Liver (tissue), 9 donors: ENCODE data around the gene THAP8. TPM values are rescaled to one million over a fixed set of nuclear protein-coding genes. Genes with fewer than 3 reads are reported as not detected.

Experiments used
- DNase-seq: peaks from one replicate; pipeline ENCODE4 v3.0.0-alpha.2; 2017; ENCODE audit warnings: low spot score
- H3K27ac ChIP-seq, 2 donors: one replicate each; pipeline ENCODE4 v1.7.0; 2013; ENCODE audit warnings: inconsistent platforms in 2 of 2, low read length in 2 of 2, control low read depth in 1 of 2, low read depth in 1 of 2, mild to moderate bottlenecking in 1 of 2
- H3K27me3 ChIP-seq, 4 donors: one replicate each; pipeline versions ENCODE4 v1.6.1 to v1.7.0; 2013; ENCODE audit warnings: low read length in 3 of 4, inconsistent platforms in 1 of 4, mild to moderate bottlenecking in 1 of 4, moderate library complexity in 1 of 4; ENCODE audit not compliant: control insufficient read depth in 4 of 4, insufficient read depth in 4 of 4
- H3K36me3 ChIP-seq, 4 donors: one replicate each; pipeline versions ENCODE4 v1.6.1 to v1.7.0; 2013; ENCODE audit warnings: low read length in 3 of 4, mild to moderate bottlenecking in 3 of 4, low read depth in 1 of 4, moderate library complexity in 1 of 4; ENCODE audit not compliant: control insufficient read depth in 4 of 4, insufficient read depth in 3 of 4
- H3K4me1 ChIP-seq, 4 donors: one replicate each; pipeline versions ENCODE4 v1.6.1 to v1.7.0; 2013; ENCODE audit warnings: low read length in 3 of 4, mild to moderate bottlenecking in 3 of 4, moderate library complexity in 1 of 4; ENCODE audit not compliant: control insufficient read depth in 4 of 4, insufficient read depth in 4 of 4
- H3K4me3 ChIP-seq, 3 donors: one replicate each; pipeline versions ENCODE4 v1.6.1 to v1.7.0; 2013; ENCODE audit warnings: low read length in 3 of 3, control low read depth in 1 of 3, low read depth in 1 of 3, mild to moderate bottlenecking in 1 of 3
- H3K9ac ChIP-seq, 2 donors: one replicate each; pipeline ENCODE4 v1.7.0; 2013; ENCODE audit warnings: low read length in 2 of 2, mild to moderate bottlenecking in 2 of 2, moderate library complexity in 2 of 2, control low read depth in 1 of 2, low read depth in 1 of 2
- H3K9me3 ChIP-seq, 4 donors: one replicate each; pipeline versions ENCODE4 v1.6.1 to v1.7.0; 2013; ENCODE audit warnings: low read length in 3 of 4; ENCODE audit not compliant: control insufficient read depth in 4 of 4
- CTCF ChIP-seq: fragments of 150-350 bp; IDR thresholded peaks from 2 replicates; pipeline ENCODE4 v1.5.1; 2017; ENCODE audit warnings: improper control_type of control experiment, low read depth, low read length; ENCODE audit not compliant: missing input control
- EGR1 ChIP-seq, 2 donors: IDR thresholded peaks; 2 replicates each; pipeline ENCODE4 v1.6.1; 2016 to 2018; ENCODE audit warnings: antibody characterized with exemption in 2 of 2, low read depth in 2 of 2
- FOXA1 ChIP-seq: IDR thresholded peaks from 2 replicates; pipeline ENCODE4 v1.6.1; 2016; ENCODE audit warnings: antibody characterized with exemption
- GABPA ChIP-seq, 2 donors: IDR thresholded peaks in 1 of 2; conservative IDR thresholded peaks in 1 of 2; 2 replicates each; pipeline ENCODE4 v1.6.1; 2016; ENCODE audit warnings: antibody characterized with exemption in 2 of 2, mild to moderate bottlenecking in 1 of 2, moderate library complexity in 1 of 2
- HNF4A ChIP-seq, 2 donors: conservative IDR thresholded peaks; 2 replicates each; pipeline ENCODE4 v1.6.1; 2016; ENCODE audit warnings: antibody characterized with exemption in 2 of 2, mild to moderate bottlenecking in 2 of 2
- HNF4G ChIP-seq: IDR thresholded peaks from 2 replicates; pipeline ENCODE4 v1.6.1; 2016; ENCODE audit warnings: antibody characterized with exemption
- MAX ChIP-seq: IDR thresholded peaks from 2 replicates; pipeline ENCODE4 v1.6.1; 2016; ENCODE audit warnings: antibody characterized with exemption
- RAD21 ChIP-seq, 2 donors: IDR thresholded peaks; 2 replicates each; pipeline ENCODE4 v1.6.1; 2016; ENCODE audit warnings: antibody characterized with exemption in 2 of 2, mild to moderate bottlenecking in 2 of 2
- TAF1 ChIP-seq: conservative IDR thresholded peaks from 2 replicates; pipeline ENCODE4 v1.6.1; 2016; ENCODE audit warnings: antibody characterized with exemption, mild to moderate bottlenecking
- YY1 ChIP-seq: IDR thresholded peaks from 2 replicates; pipeline ENCODE4 v1.6.1; 2016; ENCODE audit warnings: antibody characterized with exemption, mild to moderate bottlenecking
- ZBTB33 ChIP-seq: IDR thresholded peaks from 2 replicates; pipeline ENCODE4 v1.6.1; 2016; ENCODE audit warnings: antibody characterized with exemption
- WGBS: extraction: QIAGEN DNeasy Blood & Tissue Kit; methylation state at CpG from one replicate; pipeline ENCODE4 v1.1.7; 2013; 5-methylcytosine and 5-hydroxymethylcytosine counted together
- polyA plus RNA-seq, 2 donors: library from polyadenylated mRNA; stranded (reverse) in 1 of 2; unstranded in 1 of 2; fragments of 200-250 nt in 1 of 2; fragments of >200 nt in 1 of 2; fragmentation: Nextera tagmentation in 1 of 2; extraction: Ambion mirVana in 1 of 2; gene quantifications; one replicate each; pipeline versions ENCODE4 v1.2.1 to v1.2.3, GENCODE V29; 2013 to 2015
- total RNA-seq, 2 donors: library from RNA; depleted of rRNA; stranded (reverse); fragments of >200 nt; gene quantifications; one replicate each; pipeline ENCODE4 v1.2.3, GENCODE V29; 2014
- TF ChIP-seq, protein P1 (sequence below): IDR thresholded peaks from 2 replicates; pipeline ENCODE4 v1.6.1; 2016; ENCODE audit warnings: antibody characterized with exemption
- TF ChIP-seq, protein P2 (sequence below): IDR thresholded peaks from 2 replicates; pipeline ENCODE4 v1.6.1; 2016; ENCODE audit warnings: antibody characterized with exemption, mild to moderate bottlenecking
- donor health status: healthy.
- donor health status: healthy.
- donor health status: healthy.
- donor health status: healthy.
- donor health status: healthy.

The THAP8 gene
- total and polyA plus RNA-seq, 4 donors = 1.8 to 4.4 (median 3.3) TPM

DNA sequence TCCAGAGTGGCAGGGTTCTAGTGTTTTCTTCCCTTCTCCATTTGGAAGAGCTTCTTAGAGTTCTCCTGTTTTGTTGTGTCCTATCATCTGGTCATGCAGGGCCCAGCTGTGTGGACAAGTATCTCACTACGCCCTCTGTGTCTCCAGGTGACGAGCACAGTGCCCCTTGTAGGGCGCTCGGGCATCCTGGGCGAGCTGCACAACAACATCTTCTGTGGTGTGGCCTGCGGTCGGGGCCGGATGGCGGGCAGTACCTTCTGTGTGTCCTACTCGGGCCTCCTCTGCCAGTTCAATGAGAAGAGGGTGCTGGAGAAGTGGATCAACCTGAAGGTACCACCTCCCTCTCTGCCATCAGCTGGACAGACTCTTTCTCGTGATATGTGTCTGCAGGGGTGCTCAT is 13.6 kb upstream of the THAP8 start (continued):
- TF ChIP-seq, protein P1, sequence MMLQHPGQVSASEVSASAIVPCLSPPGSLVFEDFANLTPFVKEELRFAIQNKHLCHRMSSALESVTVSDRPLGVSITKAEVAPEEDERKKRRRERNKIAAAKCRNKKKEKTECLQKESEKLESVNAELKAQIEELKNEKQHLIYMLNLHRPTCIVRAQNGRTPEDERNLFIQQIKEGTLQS = no peak
- TF ChIP-seq EGR1 (IDR thresholded peaks at IDR 0.05; ENCODE audit: low read depth in 2 of 2) (no peak), HNF4G (no peak), TAF1 (no peak), FOXA1 (no peak), GABPA (IDR thresholded peaks at IDR 0.05 in 1 of 2, conservative IDR thresholded peaks at IDR 0.05 in 1 of 2) (no peak)

- H3K4me1 ChIP-seq = no peaks in the 10 kb centered on the region
- TF ChIP-seq MAX = no peak
- no peak for TF ChIP-seq RAD21 (IDR thresholded peaks at IDR 0.05)
- DNase-seq = no peak
- 93% methylated on average over 8 of the region's 8 CpGs for WGBS
- H3K4me3 ChIP-seq = no peak overlapping the region
- H3K27ac ChIP-seq = no peak overlapping the region
- H3K27me3 ChIP-seq = no peaks in the 10 kb centered on the region
- H3K36me3 ChIP-seq = no peaks in the 10 kb centered on the region
- H3K9ac ChIP-seq = no peak overlapping the region
- no peaks in the 10 kb centered on the region for H3K9me3 ChIP-seq
Measured at GRCh38 chr19:36064826-36065225, 10.7 kb upstream of the THAP8 start.

GRCh38 chr19:36061367-36061766 is 7.3 kb upstream of the THAP8 start:
- no peaks in the 10 kb centered on the region for H3K36me3 ChIP-seq
- H3K4me1 ChIP-seq = peaks cover 0 to 16% (median 13%) of the 10 kb centered on the region in 4 donors
- DNase-seq = no peak
- no peak overlapping the region for H3K27ac ChIP-seq
- no peak overlapping the region for H3K4me3 ChIP-seq
- no peak overlapping the region for H3K9ac ChIP-seq
- no peaks in the 10 kb centered on the region for H3K27me3 ChIP-seq
- 97% methylated on average over 2 of the region's 2 CpGs for WGBS
- no peaks in the 10 kb centered on the region for H3K9me3 ChIP-seq
- no peak for TF ChIP-seq YY1
- TF ChIP-seq ZBTB33 = no peak
- TF ChIP-seq HNF4G = no peak
- no peak for TF ChIP-seq HNF4A (conservative IDR thresholded peaks at IDR 0.05)
- no peak for TF ChIP-seq EGR1 (IDR thresholded peaks at IDR 0.05; ENCODE audit: low read depth in 2 of 2)
- TF ChIP-seq, protein P2, sequence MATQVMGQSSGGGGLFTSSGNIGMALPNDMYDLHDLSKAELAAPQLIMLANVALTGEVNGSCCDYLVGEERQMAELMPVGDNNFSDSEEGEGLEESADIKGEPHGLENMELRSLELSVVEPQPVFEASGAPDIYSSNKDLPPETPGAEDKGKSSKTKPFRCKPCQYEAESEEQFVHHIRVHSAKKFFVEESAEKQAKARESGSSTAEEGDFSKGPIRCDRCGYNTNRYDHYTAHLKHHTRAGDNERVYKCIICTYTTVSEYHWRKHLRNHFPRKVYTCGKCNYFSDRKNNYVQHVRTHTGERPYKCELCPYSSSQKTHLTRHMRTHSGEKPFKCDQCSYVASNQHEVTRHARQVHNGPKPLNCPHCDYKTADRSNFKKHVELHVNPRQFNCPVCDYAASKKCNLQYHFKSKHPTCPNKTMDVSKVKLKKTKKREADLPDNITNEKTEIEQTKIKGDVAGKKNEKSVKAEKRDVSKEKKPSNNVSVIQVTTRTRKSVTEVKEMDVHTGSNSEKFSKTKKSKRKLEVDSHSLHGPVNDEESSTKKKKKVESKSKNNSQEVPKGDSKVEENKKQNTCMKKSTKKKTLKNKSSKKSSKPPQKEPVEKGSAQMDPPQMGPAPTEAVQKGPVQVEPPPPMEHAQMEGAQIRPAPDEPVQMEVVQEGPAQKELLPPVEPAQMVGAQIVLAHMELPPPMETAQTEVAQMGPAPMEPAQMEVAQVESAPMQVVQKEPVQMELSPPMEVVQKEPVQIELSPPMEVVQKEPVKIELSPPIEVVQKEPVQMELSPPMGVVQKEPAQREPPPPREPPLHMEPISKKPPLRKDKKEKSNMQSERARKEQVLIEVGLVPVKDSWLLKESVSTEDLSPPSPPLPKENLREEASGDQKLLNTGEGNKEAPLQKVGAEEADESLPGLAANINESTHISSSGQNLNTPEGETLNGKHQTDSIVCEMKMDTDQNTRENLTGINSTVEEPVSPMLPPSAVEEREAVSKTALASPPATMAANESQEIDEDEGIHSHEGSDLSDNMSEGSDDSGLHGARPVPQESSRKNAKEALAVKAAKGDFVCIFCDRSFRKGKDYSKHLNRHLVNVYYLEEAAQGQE = no peak
- no peak for TF ChIP-seq FOXA1
- TF ChIP-seq TAF1 = no peak
- TF ChIP-seq CTCF = no peak
- TF ChIP-seq, protein P1 = no peak
